DMS53 treated with DMSO at 0.1 percent for 48 hours (cell line): ENCODE measurements around the gene RNASE4.
"Not testable (repeated sequence)": the region's sequence is repeated elsewhere in the genome, so short reads cannot be mapped to it uniquely, and the experiment has no call there.

Experiments used
- DNase-seq: peaks from one replicate; lab custom pipeline; 2025; ENCODE audit not compliant: unreplicated experiment; lab: John Stamatoyannopoulos, UW

Gene RNASE4, protein sequence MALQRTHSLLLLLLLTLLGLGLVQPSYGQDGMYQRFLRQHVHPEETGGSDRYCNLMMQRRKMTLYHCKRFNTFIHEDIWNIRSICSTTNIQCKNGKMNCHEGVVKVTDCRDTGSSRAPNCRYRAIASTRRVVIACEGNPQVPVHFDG

DNA sequence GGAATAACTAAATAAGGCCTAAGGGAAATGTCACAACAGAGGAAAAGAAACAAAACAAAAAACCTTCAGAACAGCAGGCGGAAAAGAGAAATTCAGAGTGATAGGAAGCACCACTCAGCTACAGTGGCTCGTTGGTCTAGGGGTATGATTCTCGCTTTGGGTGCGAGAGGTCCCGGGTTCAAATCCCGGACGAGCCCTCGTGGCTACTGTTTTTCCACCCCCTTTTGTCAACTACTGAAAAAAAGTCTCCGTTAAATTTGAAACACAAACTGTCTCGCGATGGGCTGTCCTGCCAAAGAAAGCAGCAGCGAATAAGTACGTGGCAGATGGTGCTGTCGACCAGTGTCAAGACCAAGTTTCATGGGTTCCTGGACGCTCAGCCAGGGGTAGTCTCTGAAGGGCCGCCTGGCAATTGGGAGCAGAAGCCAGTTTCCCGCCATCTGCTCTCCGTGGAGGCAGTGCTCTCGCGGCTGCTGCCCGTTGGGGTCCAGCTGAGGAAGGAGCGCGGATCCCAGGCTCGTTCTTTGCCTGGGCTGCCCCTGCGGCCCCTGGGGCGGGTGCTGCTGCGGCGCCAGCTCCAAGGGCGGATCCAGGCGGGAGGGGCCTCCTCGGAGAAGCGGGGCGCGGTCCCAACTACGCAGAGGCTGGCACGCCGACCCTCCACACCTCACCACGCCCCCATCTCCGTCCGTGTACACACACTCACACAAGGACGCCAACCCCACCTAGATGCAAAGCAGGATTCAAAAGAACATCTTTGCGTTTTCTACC, at the start of gene RNASE4:
Gene RNASE4, plus strand, starts transcription at position 670 of the 771 bp plus-strand sequence. CDS start 14,812 bp downstream, outside the sequence.
- no peak for DNase-seq

DNA sequence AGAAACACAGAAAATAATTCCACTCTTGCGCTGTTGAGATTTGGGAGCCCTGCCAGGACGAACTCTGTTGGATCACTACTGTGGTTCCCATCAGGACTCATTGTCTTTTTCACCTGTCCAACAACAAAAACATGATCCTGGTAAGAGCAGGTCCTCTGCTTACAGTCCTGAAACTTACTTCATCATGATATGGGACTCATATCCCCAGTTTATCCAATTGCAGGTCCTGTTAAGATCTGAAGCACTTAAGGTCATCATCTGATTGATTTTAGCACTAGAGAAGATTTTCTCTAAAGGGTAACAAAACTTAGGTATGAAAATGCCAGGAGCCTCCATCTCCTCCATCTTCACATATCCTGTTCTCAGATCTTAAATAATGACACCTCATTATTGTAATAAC, 42.8 kb upstream of the RNASE4 start, which contains the start of gene OR6S1:
Gene OR6S1, minus strand, starts transcription at position 101 of the 400 bp plus-strand sequence. Its CDS starts 0 bp downstream, at position 101.
- no peak for DNase-seq

DNA sequence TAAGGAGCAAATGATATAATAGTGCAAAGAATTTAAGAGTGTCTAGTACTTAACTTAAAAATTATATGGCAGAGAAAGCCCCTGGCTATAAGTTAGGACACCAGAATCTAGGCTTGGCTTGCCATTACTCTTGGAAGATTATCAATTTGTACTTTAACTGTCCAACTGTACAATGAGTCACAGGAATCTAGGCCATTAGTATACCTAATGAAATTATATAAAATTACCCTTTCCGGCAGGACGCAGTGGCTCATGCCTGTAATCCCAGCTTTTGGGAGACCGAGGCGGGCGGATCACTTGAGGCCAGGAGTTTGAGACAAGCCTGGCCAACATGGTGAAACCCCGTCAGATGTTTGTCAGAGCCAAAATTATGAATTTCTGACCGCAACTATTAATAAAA, 42.2 kb upstream of the RNASE4 start:
- no peak for DNase-seq

DNA sequence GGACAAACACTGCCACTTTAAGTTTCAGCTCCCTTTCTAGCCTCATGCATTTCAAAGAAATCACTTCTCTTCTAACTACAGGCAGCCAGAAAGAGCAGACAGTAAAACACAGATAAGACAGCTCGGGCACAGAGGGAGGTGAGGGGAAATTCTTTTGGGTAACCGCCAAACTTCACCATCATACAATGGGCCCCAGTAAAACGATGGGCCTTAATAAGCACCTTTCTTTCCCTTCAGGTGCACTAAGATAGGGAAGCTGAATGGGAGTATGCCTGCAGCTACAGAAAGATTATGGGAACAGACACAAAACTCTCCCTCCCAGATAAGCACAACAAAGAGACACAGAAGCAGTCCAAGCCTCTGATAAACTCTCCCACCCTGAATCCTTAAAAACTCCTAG, 41.6 kb upstream of the RNASE4 start:
- not testable (repeated sequence) for DNase-seq

DNA sequence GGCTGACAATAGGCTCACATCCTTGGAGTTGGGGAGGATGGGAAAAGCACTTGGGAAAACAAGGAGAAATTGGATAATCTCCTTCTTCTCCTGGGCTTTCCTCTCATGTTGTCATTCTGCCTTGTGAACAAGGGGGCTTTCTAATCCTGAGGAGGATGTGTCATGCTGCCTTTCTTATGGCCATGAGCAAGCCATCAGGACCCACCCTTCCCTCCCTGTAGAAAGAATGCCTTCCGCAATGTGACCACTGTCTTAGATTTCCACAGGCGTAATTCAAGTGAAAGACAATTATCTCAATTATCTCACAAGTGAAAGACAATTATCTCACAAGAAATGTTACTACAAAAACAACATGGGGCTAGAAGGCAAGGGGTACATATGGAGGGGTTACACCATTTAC, 39.8 kb upstream of the RNASE4 start:
- no peak for DNase-seq

DNA sequence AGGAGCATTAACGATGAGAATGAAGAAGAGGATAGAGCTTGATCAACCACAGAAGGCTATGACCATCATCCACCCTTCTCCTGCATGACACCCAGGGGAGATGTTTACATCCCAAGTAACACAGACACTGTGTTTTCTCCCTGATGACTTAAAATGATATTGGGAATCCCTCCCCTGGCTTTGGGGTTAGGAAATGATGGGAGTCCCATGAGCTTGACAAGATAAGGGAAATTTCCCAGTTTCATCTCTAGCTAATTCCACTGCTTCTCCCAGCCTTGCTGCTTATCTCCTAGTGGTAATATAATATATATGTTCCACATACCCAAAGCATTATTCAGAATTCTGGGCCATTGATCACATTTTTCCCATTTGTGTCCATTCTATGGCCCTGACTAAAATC, 38.9 kb upstream of the RNASE4 start:
- no peak for DNase-seq

DNA sequence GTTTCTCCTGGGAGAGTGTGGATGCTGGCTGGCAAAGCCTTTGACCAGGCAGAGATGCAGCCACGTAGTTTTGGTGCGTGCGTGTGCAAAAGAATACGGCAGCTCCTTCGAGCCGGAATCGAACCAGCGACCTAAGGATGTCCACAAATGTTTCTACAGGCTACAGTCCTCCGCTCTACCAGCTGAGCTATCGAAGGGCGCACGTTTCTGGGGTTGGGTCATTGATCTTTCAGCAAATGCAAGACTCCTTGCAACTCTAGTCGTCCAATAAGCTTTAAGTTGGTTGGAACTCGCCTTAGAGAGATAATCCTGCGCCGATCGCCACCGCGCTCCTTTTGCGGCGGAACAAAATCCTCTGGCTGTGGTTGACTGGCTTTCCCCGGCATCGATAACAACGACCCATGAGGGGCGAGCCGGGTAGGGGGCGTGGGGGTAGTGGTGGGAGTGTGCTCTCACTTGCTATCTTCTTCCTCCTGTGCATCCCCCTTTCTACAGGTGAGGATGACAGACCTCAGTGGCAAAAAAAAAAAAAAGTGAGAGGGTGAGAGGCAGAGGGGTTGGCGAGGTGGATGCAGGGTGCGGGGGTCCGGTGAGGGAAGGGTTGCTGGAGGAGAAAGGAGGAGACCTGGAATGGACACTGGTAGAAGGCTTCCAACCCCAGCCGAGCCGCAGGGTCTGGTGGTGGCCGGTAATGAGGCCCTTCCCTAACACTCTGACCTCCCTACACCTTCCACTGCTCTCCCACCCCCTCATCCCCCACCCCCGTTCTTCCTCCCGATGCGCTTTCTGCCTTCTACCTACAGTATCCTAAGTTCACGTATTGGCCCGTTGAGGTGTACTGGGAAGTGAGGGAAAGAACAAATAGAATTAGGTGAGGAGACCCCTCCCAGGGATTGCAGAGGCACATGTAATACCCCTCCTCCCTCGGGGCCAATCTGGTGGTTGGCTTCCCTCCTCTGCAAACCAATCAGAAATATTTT, 31.1 kb upstream of the RNASE4 start:
- DNase-seq: no peak

DNA sequence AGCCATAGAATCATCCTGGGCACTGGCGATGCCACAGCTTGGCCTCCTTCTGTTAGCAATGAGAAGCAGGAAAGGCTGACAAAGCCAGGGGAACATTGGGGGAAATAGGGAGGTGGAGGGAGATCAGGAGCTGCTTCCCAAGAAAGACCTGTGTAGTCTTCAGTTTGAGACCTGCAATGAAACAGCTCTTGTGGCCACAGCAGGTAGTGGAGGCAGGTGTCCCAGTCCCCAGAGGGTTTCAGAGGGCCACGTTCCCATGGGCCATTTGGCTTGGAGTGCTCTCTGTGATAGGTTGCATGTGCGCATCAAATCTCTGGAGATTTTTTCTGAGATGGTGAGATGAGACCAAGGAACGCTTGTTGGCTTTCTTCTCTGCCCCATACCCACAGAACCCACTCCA, 28.5 kb upstream of the RNASE4 start:
- DNase-seq: no peak

DNA sequence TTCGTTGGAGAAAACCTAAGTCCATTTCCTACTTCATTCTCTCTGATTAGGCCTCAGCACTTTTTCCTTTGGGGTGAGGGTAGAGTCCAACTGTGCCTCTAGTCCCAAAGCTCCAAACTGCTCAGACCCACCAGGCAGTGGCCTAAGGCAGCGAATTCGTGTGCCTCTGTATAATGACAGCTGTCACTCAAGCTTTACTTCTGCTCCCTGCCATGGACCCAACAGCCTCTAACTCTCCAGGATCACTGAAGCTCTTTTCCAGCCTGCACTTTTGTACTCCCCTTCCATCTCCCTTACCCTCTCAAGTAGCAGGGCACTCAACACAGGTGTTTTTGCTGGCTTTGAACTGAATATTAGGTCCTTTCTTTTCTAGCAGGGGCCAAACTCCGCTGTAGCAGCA, 28.1 kb upstream of the RNASE4 start:
- no peak for DNase-seq

DNA sequence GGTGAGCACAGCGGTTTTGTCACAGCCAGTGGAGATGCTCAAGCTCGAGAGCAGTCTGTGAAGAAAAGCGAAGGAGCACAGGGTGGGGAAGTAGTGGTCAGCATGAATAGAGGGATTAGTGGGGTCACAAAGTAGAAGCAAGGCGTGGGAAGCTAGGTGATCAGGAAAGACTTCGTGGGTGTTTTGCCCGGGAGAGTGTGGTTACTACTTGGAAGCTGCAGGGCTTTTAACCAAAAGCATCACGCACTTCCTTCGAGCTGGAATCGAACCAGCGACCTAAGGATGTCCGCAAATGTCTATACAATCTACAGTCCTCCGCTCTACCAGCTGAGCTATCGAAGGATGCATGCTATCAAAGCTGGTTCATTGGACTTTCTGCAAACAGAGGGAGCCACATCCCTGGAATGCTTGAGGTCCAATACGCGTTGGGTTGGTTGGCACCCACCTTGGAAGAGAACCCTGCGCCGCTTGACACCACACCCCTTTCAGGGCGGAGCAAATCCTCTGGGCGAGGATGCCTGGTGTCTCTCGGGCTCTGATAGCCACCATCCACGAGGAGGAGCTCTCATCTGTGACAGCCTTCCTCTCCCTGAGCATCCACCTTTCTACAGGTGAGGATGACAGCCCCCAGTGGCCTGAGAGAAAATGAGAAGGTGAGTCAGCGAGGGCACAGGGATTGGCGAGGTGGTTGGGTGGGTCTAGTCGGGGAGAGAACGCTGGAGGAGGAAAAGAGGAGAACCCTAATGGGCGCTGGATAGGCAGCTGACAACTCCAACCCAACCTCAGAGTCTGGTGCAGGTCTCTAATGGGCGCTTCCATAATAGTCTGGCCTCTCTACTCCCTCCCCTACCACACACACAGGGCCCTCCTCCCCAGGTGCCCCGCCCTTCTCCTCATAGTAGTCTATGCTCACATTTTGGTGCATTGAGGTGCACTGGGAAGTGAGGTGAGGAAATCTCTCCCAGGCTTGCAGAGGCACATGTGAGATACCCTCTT, 26.8 kb upstream of the RNASE4 start:
- DNase-seq: no peak

DNA sequence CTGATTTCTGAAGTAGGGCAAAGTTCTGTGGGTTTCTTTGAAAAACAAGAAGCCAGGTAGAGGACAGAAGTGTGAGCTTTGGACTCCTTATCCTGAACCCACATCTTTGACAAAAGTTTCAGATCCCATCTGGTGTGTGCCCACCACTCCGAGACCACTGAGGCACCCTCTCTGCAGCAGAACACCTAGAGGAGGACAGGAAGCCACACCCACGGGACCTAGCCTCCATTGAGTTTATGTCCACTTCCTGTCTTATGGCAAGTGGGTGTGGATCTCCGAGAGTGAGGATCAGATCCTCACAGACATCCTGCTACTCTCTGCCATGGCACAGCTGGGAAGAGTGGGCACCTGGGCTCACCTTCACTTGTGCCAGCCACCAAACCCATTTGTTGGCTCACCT, 26.1 kb upstream of the RNASE4 start:
- DNase-seq: no peak

DNA sequence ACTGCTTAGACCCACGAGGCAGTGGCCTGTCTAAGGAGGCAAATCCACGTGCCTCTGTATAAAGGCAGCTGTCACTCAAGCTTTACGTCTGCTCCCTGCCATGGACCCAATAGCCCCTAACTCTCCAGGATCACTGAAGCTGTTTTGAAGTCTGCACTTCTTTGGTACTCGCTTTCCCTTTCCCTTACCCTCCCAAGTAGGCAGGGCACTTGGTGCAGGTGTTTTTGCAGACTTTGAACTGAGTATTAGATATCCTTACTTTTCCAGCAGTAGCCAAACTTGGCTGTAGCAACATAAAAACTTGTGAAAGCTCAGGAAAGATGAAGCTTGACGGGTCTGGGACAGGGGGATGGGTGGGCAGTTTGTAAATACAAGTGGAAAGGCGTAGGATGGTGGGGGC, 25.0 kb upstream of the RNASE4 start:
- no peak for DNase-seq

DNA sequence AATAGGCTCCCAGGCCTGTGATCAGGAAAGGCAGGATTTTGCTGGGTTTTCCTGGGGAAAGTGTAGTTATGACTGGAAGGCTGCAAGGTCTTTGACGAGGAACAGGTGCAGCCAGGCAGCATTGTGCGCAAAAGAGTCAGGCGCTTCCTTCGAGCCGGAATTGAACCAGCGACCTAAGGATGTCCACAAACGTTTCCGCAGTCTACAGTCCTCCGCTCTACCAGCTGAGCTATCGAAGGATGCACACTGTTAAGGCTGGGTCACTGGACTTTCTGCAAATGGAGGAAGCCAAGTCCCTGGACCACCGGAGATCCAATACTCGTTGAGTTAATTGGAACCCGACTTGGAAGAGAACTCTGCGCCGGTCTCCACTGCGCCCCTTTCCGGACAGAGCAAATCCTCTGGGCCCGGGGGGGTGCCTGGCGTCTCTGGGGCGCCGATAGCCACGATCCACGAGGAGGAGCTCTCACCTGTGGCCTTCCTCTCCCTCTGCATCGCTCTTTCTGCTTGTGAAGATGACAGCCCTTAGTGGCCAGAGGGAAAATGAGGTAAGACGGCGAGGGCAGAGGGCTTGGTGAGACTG, 24.5 kb upstream of the RNASE4 start:
- DNase-seq: no peak

DNA sequence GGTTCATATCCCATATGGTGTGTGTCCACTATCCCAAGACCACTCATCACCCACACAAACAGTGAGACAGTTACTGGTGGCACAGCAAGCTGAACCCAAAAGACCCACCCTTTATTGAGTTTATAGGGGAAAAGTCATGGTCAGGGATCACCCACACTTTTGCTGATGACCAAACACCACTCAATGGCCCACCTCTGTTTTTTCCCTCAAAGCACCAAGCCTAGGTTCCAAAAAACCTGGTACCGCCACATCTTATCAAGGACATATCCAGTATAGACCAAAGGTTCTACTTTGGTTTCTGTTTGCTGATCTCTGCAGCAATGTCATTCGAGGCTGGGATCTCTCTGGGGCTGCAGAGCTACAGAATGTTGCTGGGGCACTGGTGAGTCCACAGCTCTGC, 23.2 kb upstream of the RNASE4 start:
- no peak for DNase-seq

DNA sequence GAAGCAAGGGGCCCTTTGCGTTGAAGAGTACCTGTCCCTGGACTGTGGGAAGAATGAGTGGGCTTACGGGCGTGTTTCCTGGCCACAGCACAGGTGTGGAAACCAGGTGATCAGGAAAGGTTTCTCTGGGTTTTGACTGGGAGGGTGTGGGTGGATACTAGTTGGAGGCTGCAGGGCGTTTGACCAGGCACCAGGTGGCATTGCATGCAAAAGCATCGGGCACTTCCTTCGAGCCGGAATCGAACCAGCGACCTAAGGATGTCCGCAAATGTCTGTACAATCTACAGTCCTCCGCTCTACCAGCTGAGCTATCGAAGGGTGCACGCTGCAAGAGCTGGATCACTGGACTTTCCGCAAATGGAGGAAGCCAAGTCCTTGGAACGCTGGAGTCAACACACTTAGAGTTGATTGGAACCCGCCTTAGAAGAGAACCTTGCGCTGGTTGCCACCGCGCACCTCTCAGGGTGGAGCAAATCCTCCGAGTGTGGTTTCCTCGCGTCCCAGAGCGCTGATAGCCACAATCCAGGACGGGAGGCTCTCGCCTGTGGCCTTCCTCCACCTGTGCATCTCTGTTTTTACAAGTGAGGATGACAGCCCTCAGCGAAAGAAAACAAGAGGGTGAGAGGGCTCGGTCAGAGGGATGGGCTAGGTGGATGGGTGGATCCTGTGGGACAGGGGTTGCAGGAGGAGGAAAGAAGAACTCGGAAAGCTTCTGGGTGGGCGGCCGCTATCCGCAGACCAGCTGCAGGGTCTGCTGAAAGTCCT, 21.2 kb upstream of the RNASE4 start:
- no peak for DNase-seq

DNA sequence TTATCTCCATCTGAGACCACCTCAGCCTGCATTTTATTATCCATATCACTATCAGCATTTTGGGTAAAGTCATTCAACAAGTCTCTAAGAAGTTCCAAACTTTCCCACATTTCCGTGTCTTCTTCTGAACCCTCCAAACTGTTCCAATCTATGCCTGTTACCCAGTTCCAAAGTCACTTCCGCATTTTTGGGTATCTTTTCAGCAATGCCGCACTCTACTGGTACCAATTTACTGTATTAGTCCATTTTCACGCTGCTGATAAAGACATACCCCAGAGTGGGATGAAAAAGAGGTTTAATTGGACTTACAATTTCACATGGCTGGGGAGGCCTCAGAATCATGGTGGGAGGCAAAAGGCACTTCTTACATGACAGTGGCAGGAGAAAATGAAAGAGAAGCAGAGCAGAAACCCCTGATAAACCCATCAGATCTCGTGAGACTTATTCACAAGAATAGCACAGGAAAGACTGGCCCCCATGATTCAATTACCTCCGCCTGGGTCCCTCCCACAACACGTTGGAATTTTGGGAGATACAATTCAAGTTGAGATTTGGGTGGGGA, 17.9 kb upstream of the RNASE4 start:
- not testable (repeated sequence) for DNase-seq

DNA sequence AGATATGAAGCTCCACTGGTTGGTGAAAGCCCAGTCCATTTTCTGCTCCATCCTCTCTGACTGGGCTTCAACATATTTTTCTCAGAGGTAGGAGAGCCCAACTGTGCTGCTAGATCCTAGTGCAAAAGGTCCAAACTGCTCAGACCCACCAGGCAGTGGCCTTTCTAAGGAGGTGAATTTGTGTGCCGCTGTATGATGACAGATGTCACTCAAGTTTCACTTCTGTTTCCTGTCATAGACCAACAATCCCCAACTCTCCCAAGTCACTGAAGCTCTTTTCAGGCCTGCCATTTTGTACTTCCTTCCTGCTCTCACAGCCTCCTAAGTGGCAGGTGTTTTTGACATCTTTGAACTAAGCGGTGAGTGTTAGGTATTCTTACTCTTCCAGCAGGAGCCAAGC, 16.4 kb upstream of the RNASE4 start:
- no peak for DNase-seq

DNA sequence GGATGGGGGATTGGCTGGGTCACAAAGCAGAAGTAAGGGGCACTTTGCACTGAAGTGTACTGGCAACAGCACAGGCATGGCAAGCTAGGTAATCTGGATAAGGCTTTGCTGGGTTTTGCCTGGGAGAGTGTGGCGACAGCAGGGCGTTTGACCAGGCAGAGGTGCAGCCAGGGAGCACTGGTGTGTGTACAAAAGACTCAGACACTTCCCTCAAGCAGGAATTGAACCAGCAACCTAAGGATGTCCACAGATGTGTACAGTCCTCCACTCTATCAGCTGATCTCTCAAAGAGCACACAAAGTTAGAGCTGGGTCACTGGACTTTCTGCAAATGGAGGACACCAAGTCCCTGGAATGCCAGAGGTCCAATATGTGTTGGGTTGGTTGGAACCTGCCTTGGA, 15.4 kb upstream of the RNASE4 start:
- no peak for DNase-seq
